Activated CD4-positive, CD25-positive, alpha-beta regulatory T cell treated with anti-CD3 and anti-CD28 coated beads, Interleukin-2, amount 50 U/mL, for 24 hours (primary cell): ENCODE data around the gene BLOC1S5.
"Not testable (repeated sequence)": the region's sequence is repeated elsewhere in the genome, so short reads cannot be mapped to it uniquely, and the experiment has no call there.

Experiments used
- ATAC-seq, 2 donors: fragments of 150-1000 bp; cut with Tn5 transposase; one replicate each; pipeline ENCODE4 v1.10.0; 2021; ENCODE audit warnings: mild to moderate bottlenecking in 1 of 2, moderate library complexity in 1 of 2

The BLOC1S5 gene

GRCh38 chr6:8080362-8081151 is 16.4 kb upstream of the BLOC1S5 start:
- no peak for ATAC-seq

- ATAC-seq: no peak
Observed at GRCh38 chr6:8079126-8079525, 14.9 kb upstream of the BLOC1S5 start.

- ATAC-seq: no peak
Observed at GRCh38 chr6:8077991-8078390, 13.8 kb upstream of the BLOC1S5 start.

GRCh38 chr6:8075704-8076103 is 11.5 kb upstream of the BLOC1S5 start:
- no peak for ATAC-seq

GRCh38 chr6:8075185-8075584 is 11.0 kb upstream of the BLOC1S5 start:
- no peak for ATAC-seq

GRCh38 chr6:8074213-8074612 is 10.0 kb upstream of the BLOC1S5 start:
- ATAC-seq: no peak

- no peak for ATAC-seq
Observed at GRCh38 chr6:8073758-8074157, 9.6 kb upstream of the BLOC1S5 start.

- ATAC-seq: no peak
Observed at GRCh38 chr6:8070718-8071117, 6.5 kb upstream of the BLOC1S5 start.

- ATAC-seq: no peak
Observed at GRCh38 chr6:8069631-8070284, 5.6 kb upstream of the BLOC1S5 start.

GRCh38 chr6:8069151-8069550 is 5.0 kb upstream of the BLOC1S5 start:
- no peak for ATAC-seq

GRCh38 chr6:8066108-8066507 is 1.9 kb upstream of the BLOC1S5 start:
- no peak for ATAC-seq

GRCh38 chr6:8065519-8065911 is 1.3 kb upstream of the BLOC1S5 start:
- peak; percentile 60 to 69 for ATAC-seq

- no peak for ATAC-seq
Observed at GRCh38 chr6:8064638-8065518, 689 bp upstream of the BLOC1S5 start.

- ATAC-seq: no peak
Observed at GRCh38 chr6:8061736-8062135, 2.5 kb downstream of the BLOC1S5 start.

- ATAC-seq: no peak
Observed at GRCh38 chr6:8060346-8060745, 3.8 kb downstream of the BLOC1S5 start.

GRCh38 chr6:8059129-8059528 is 5.1 kb downstream of the BLOC1S5 start:
- no peak for ATAC-seq

GRCh38 chr6:8057793-8058192 is 6.4 kb downstream of the BLOC1S5 start:
- ATAC-seq: no peak

- ATAC-seq: no peak
Observed at GRCh38 chr6:8057263-8057662, 6.9 kb downstream of the BLOC1S5 start.

- no peak for ATAC-seq
Observed at GRCh38 chr6:8054276-8054675, 9.9 kb downstream of the BLOC1S5 start.

GRCh38 chr6:8047541-8048292 is 16.5 kb downstream of the BLOC1S5 start:
- ATAC-seq: no peak

GRCh38 chr6:8045769-8046168 is 18.4 kb downstream of the BLOC1S5 start:
- not testable (repeated sequence) for ATAC-seq

- ATAC-seq: no peak
Observed at GRCh38 chr6:8043221-8043620, 21.0 kb downstream of the BLOC1S5 start.
